GM12878 (cell line): ENCODE measurements around the gene RBM19.

Experiments used
- BCLAF1 ChIP-seq: fragments of 450-650 bp; IDR thresholded peaks from 2 replicates; pipeline ENCODE4 v1.6.1; 2017; ENCODE audit warnings: antibody characterized with exemption, mild to moderate bottlenecking, moderate library complexity
- CHD4 ChIP-seq: fragments of 200-600 bp; sonication (generic); IDR thresholded peaks from 2 replicates; pipeline ENCODE4 v1.6.1; 2016; ENCODE audit warnings: mild to moderate bottlenecking
- CREB1 ChIP-seq: IDR thresholded peaks from 2 replicates; pipeline ENCODE4 v1.6.1; 2012; ENCODE audit warnings: low read depth, mild to moderate bottlenecking, inconsistent platforms
- CTCF ChIP-seq, 3 experiments: IDR thresholded peaks in 2 of 3; conservative IDR thresholded peaks in 1 of 3; 2 replicates each; pipeline ENCODE4 v1.5.1; 2011; ENCODE audit warnings: low read depth in 3 of 3, low read length in 3 of 3, mild to moderate bottlenecking in 3 of 3, control low read depth in 2 of 3, moderate library complexity in 2 of 3, inconsistent platforms in 1 of 3, mixed read lengths in 1 of 3; ENCODE audit not compliant: control insufficient read depth in 2 of 3, insufficient read depth in 1 of 3; ENCODE audit errors: extremely low read depth in 1 of 3
- E2F8 ChIP-seq: fragments of 450-650 bp; IDR thresholded peaks from 2 replicates; pipeline ENCODE4 v1.6.1; 2018; ENCODE audit warnings: mild to moderate bottlenecking, low read depth, moderate library complexity; ENCODE audit not compliant: partially characterized antibody
- KAT2A ChIP-seq: conservative IDR thresholded peaks from 2 replicates; pipeline ENCODE4 v1.6.1; 2011; ENCODE audit warnings: low read depth, low read length; ENCODE audit not compliant: control insufficient read depth
- MEF2A ChIP-seq: IDR thresholded peaks from 2 replicates; pipeline ENCODE4 v1.6.1; 2011; ENCODE audit warnings: low read depth, mild to moderate bottlenecking, low read length, moderate library complexity; ENCODE audit not compliant: insufficient read depth
- POLR2A ChIP-seq: IDR thresholded peaks from 2 replicates; pipeline ENCODE4 v1.6.1; 2011; ENCODE audit warnings: low read depth, mild to moderate bottlenecking, low read length
- POLR2AphosphoS5 ChIP-seq: IDR thresholded peaks from 2 replicates; pipeline ENCODE4 v1.6.1; 2011; ENCODE audit warnings: mild to moderate bottlenecking, low read length, inconsistent platforms
- REST ChIP-seq: IDR thresholded peaks from 2 replicates; pipeline ENCODE4 v1.6.1; 2012; ENCODE audit warnings: mild to moderate bottlenecking, low read depth, low read length
- SIN3A ChIP-seq: IDR thresholded peaks from 2 replicates; pipeline ENCODE4 v1.6.1; 2012; ENCODE audit warnings: low read depth, low read length, improper control_type of control experiment
- SMC3 ChIP-seq: IDR thresholded peaks from 2 replicates; pipeline ENCODE4 v1.6.1; 2011; ENCODE audit warnings: low read length, improper control_type of control experiment, borderline replicate concordance
- ZBTB33 ChIP-seq: fragments of 450-650 bp; IDR thresholded peaks from 2 replicates; pipeline ENCODE4 v1.6.1; 2017; ENCODE audit warnings: mild to moderate bottlenecking

- TF ChIP-seq POLR2AphosphoS5 (no peak), POLR2A (no peak), CHD4 (no peak), SIN3A (no peak), CTCF (IDR thresholded peaks at IDR 0.05 in 2 of 3, conservative IDR thresholded peaks at IDR 0.05 in 1 of 3; ENCODE audit: control insufficient read depth in 2 of 3, extremely low read depth in 1 of 3, insufficient read depth in 1 of 3, low read depth in 3 of 3, low read length in 3 of 3) (no peak), REST (no peak), MEF2A (no peak), KAT2A (no peak), BCLAF1 (no peak), SMC3 (no peak), E2F8 (no peak), CREB1 (no peak), ZBTB33 (no peak)
Observed at GRCh38 chr12:113874326-113874725, 91.8 kb downstream of the RBM19 start.
